ENCODE data around the gene RHOD. TPM values are rescaled to one million over a fixed set of nuclear protein-coding genes. Genes with fewer than 3 reads are reported as not detected.

RHOD gene
- total RNA-seq, 4 donors from 2014 or later: 9.4 to 23.6 (median 10.4) TPM

DNA sequence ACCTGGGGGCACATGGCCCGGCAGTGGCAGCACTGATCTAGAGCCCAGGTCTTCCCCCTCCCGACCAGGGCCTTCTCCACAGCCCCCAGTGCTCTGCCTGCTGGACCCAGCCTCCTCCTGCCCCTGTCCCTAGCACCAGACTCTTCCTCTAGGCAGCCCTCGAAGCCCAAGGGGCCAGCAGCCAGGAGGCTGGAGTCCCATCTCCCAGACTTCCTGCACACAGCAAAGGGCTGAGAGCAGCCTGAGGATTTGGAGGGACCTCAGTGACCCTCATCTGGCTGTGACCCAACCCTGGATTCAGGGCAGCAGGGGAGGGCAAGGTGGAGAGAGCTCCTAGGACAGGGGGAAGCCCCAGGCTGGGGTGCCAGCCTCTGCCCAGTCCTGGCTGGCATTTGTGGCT lies 3.0 kb downstream of the RHOD start:
- Histone ChIP-seq H3K27me3 (no peaks in the 10 kb centered on the region), H3K27ac (no peak overlapping the region), H3K36me3 (no peaks in the 10 kb centered on the region), H3K4me1 (no peaks in the 10 kb centered on the region), H3K9me3 (no peaks in the 10 kb centered on the region), H3K4me3 (no peak overlapping the region)
- no peak for TF ChIP-seq POLR2A (IDR thresholded peaks at IDR 0.05)
- TF ChIP-seq, protein P1, sequence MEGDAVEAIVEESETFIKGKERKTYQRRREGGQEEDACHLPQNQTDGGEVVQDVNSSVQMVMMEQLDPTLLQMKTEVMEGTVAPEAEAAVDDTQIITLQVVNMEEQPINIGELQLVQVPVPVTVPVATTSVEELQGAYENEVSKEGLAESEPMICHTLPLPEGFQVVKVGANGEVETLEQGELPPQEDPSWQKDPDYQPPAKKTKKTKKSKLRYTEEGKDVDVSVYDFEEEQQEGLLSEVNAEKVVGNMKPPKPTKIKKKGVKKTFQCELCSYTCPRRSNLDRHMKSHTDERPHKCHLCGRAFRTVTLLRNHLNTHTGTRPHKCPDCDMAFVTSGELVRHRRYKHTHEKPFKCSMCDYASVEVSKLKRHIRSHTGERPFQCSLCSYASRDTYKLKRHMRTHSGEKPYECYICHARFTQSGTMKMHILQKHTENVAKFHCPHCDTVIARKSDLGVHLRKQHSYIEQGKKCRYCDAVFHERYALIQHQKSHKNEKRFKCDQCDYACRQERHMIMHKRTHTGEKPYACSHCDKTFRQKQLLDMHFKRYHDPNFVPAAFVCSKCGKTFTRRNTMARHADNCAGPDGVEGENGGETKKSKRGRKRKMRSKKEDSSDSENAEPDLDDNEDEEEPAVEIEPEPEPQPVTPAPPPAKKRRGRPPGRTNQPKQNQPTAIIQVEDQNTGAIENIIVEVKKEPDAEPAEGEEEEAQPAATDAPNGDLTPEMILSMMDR (IDR thresholded peaks at IDR 0.05): no peak
- intact Hi-C loops (cut with DNase I; ENCODE audit: low total_unique reads): no loop called here
- no peak for DNase-seq

DNA sequence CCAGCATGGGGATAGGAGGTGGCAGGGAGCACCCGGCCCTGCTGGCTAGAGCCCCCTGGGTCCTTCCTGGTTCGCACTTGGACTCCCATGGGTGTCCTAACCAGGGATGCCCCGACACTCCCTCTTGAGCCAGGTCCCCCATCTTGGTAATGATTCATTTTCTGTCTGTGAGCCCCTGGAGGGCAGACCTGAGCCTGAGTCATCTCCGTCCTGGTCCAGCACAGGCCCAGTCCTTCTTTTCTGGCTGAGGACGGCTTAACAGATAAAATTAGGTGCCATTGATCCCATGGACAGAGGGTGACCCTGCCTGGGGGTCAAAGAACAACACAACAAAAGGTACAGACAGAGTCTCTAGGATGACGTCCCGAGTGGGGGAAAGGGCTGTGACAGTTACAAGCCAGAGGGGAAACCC lies 3.5 kb downstream of the RHOD start:
- TF ChIP-seq, protein P1 (IDR thresholded peaks at IDR 0.05): no peak
- TF ChIP-seq POLR2A (IDR thresholded peaks at IDR 0.05): no peak
- no peak for DNase-seq
- Histone ChIP-seq H3K9me3 (no peaks in the 10 kb centered on the region), H3K27me3 (no peaks in the 10 kb centered on the region), H3K4me3 (no peak overlapping the region), H3K4me1 (no peaks in the 10 kb centered on the region), H3K36me3 (no peaks in the 10 kb centered on the region), H3K27ac (no peak overlapping the region)
- intact Hi-C loops (cut with DNase I; ENCODE audit: low total_unique reads): no loop called here

DNA sequence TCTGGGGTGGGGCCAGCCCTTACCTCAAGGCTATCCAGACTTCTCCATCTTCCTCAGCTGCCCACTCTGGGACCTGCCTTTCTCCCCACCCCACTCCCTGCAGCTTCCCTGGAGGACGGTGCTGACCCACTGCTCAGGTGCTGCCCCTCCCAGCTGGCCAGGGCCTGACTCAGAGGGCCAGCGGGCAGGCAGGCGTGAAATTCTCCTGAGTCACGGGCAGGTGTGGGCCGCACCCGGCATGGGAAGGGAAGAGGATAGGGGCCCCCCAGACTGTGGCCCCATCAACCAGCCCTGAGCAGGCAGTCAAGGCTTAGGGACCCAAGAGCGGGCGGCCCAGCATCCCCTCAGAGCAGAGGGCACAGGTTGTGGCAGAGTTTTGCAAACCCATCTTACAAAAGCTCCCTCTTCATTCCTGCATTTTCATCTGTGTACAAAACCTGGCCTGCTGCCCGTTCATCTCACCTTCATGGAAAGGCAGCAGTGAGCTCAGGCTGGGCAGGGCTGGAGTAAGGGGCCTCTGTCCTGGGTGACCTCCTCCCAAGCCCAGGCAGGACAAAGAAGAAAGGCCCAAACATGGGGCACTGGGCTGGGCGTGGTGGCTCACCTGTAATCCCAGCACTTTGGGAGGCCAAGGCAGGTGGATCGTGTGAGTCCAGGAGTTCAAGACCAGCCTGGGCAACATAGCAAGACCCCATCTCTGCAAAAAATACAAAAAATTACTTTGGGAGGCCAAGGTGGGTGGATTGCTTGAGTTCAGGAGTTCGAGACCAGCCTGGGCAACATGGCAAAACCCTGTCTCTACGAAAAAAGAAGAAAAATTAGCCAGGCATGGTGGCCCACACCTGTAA lies 6.1 kb downstream of the RHOD start:
- Histone ChIP-seq H3K4me3 (no peak overlapping the region), H3K36me3 (no peaks in the 10 kb centered on the region), H3K4me1 (no peaks in the 10 kb centered on the region), H3K27me3 (no peaks in the 10 kb centered on the region), H3K27ac (no peak overlapping the region), H3K9me3 (no peaks in the 10 kb centered on the region)
- DNase-seq: no peak
- intact Hi-C loops (cut with DNase I; ENCODE audit: low total_unique reads): no loop called here
- TF ChIP-seq, protein P1 (IDR thresholded peaks at IDR 0.05): no peak
- no peak for TF ChIP-seq POLR2A (IDR thresholded peaks at IDR 0.05)

DNA sequence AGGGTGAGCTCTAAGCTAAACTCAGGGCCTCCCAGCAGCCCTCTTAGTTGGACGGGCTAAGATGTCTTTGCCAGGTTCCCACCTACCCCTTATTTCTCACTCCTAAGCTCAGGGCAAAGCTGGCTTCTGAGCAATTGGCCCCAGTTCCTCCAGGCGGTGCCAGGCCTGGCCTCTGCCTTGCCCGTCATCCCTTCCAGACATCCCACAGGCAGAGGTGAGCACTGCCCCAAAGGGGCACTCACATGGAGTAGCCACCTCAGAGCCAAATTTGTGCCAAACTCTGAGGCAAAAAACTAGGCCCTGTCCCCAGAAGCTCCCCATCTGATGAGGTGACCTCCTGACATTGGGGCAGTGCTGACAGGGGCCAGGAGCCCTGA lies 9.7 kb downstream of the RHOD start:
- intact Hi-C loops (cut with DNase I; ENCODE audit: low total_unique reads): no loop called here
- TF ChIP-seq, protein P1 (IDR thresholded peaks at IDR 0.05): no peak
- no peak for TF ChIP-seq POLR2A (IDR thresholded peaks at IDR 0.05)

DNA sequence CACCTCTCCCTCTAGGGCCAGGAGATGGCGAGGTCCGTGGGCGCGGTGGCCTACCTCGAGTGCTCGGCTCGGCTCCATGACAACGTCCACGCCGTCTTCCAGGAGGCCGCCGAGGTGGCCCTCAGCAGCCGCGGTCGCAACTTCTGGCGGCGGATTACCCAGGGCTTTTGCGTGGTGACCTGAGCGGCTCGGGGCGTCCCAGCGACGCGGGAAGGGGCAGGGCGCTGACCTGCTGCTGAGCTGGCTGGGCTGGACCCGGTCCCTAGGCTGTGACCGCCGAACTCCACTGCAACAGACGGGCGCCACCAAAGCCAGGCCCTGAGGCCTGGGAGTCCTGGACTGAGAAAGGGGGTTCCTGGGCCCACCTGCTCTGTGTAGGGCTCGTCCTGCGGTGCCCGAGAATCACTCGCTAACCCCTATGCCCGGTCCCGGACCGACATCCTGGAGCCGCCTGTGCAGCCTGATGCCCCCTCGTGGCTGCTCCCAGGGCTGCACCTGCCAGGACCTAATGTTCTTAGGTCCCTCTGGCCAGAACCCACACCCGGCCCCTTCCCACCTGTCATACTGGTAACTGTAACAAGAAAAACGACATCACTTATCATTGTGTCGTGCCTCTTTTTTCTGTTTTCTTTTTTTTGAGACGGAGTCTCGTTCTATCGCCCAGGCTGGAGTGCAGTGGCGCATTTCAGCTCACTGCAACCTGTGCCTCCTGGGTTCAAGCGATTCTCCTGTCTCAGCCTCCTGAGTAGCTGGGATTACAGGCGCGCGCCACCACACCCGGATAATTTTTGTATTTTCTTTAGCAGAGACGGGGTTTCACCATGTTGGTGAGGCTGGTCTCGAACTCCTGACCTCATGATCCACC lies 15.0 kb downstream of the RHOD start:
- DNase-seq: peak; percentile 40
- intact Hi-C loops (cut with DNase I; ENCODE audit: low total_unique reads): no loop called here
- Histone ChIP-seq H3K9me3 (no peaks in the 10 kb centered on the region), H3K4me1 (no peaks in the 10 kb centered on the region), H3K27me3 (no peaks in the 10 kb centered on the region), H3K27ac (no peak overlapping the region), H3K36me3 (no peaks in the 10 kb centered on the region), H3K4me3 (peak overlapping the region in 1 of 2 donors; percentile 2)
- no peak for TF ChIP-seq POLR2A (IDR thresholded peaks at IDR 0.05)
- TF ChIP-seq, protein P1 (IDR thresholded peaks at IDR 0.05): peak; percentile 50 to 70 (median 62)

More for the DNA sequence above, 9.7 kb downstream of the RHOD start:
- H3K27me3 ChIP-seq: no peaks in the 10 kb centered on the region
- H3K4me3 ChIP-seq: no peak overlapping the region
- H3K4me1 ChIP-seq: no peaks in the 10 kb centered on the region
- no peaks in the 10 kb centered on the region for H3K9me3 ChIP-seq
- no peak overlapping the region for H3K27ac ChIP-seq
- H3K36me3 ChIP-seq: no peaks in the 10 kb centered on the region
- DNase-seq: no peak

All from uterus (tissue), 4 donors.